Right atrium auricular region (tissue), 2 donors: Measurements from ENCODE around the gene AFTPH. TPM values are rescaled to one million over a fixed set of nuclear protein-coding genes. Genes with fewer than 3 reads are reported as not detected.

Experiments
- DNase-seq: peaks from one replicate; pipeline ENCODE4 v3.0.0-alpha.2; 2019; ENCODE audit warnings: low spot score
- H3K27ac ChIP-seq, 2 donors: fragments of 200-600 bp; sonication (generic); 1 replicate in 1 of 2; 2 replicates in 1 of 2; pipeline ENCODE4 v1.5.1; 2016 to 2019
- H3K27me3 ChIP-seq, 2 donors: fragments of 200-600 bp; sonication (generic); one replicate each; pipeline versions ENCODE4 v1.5.1 to v1.6.0; 2017 to 2019
- H3K36me3 ChIP-seq: fragments of 200-600 bp; sonication (generic); one replicate; pipeline ENCODE4 v1.5.1; 2016
- H3K4me1 ChIP-seq, 2 donors: fragments of 200-600 bp; sonication (generic); one replicate each; pipeline versions ENCODE4 v1.5.1 to v1.6.0; 2017 to 2019
- H3K4me3 ChIP-seq, 2 donors: fragments of 200-600 bp; sonication (generic); 1 replicate in 1 of 2; 2 replicates in 1 of 2; pipeline ENCODE4 v1.5.1; 2017 to 2019; ENCODE audit warnings: mild to moderate bottlenecking in 1 of 2, moderate library complexity in 1 of 2
- H3K9me3 ChIP-seq, 2 donors: fragments of 200-600 bp; sonication (generic); one replicate each; pipeline ENCODE4 v1.5.1; 2019
- total RNA-seq, 2 donors: library from RNA; depleted of rRNA; stranded (reverse); fragments of >200 nt; gene quantifications; one replicate each; pipeline ENCODE4 v1.1.0, GENCODE V29; 2016
- TF ChIP-seq, protein P1 (sequence below), 2 donors: fragments of 200-600 bp; sonication (generic); IDR thresholded peaks; one replicate each; pipeline ENCODE4 v1.5.1; 2019; ENCODE audit warnings: antibody characterized with exemption in 2 of 2

Gene AFTPH
- total RNA-seq, 2 donors from 2014 or later: 14.5 to 17.4 TPM

DNA sequence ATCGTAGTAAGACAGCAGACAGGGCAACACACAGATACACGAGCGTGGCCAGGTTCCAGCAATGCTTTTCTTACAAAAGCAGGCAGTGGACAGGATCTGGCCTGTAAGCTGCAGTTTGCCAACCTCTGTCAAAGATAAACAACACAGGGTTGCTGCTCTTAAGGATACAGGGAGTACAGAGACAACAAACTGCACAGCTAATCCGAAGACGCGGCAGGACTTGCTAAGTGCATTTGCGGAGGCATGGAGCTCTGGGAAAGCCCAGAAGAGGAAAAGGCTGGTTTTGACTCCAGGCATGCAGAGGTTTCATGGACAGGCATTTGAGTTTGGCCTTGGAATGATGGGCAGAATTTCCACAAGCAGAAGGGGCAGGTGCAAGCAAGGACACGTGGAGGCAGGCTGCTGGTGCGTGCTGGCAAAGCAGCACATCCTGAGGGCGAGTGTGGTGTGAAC lies 105.2 kb downstream of the AFTPH start:
- no peaks in the 10 kb centered on the region for H3K27me3 ChIP-seq
- H3K4me3 ChIP-seq: no peak overlapping the region
- peak; percentile 50 for DNase-seq
- TF ChIP-seq, protein P1, sequence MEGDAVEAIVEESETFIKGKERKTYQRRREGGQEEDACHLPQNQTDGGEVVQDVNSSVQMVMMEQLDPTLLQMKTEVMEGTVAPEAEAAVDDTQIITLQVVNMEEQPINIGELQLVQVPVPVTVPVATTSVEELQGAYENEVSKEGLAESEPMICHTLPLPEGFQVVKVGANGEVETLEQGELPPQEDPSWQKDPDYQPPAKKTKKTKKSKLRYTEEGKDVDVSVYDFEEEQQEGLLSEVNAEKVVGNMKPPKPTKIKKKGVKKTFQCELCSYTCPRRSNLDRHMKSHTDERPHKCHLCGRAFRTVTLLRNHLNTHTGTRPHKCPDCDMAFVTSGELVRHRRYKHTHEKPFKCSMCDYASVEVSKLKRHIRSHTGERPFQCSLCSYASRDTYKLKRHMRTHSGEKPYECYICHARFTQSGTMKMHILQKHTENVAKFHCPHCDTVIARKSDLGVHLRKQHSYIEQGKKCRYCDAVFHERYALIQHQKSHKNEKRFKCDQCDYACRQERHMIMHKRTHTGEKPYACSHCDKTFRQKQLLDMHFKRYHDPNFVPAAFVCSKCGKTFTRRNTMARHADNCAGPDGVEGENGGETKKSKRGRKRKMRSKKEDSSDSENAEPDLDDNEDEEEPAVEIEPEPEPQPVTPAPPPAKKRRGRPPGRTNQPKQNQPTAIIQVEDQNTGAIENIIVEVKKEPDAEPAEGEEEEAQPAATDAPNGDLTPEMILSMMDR (IDR thresholded peaks at IDR 0.05): no peak
- H3K36me3 ChIP-seq: peaks cover 11% of the 10 kb centered on the region
- H3K9me3 ChIP-seq: no peaks in the 10 kb centered on the region
- no peaks in the 10 kb centered on the region for H3K4me1 ChIP-seq
- no peak overlapping the region for H3K27ac ChIP-seq

DNA sequence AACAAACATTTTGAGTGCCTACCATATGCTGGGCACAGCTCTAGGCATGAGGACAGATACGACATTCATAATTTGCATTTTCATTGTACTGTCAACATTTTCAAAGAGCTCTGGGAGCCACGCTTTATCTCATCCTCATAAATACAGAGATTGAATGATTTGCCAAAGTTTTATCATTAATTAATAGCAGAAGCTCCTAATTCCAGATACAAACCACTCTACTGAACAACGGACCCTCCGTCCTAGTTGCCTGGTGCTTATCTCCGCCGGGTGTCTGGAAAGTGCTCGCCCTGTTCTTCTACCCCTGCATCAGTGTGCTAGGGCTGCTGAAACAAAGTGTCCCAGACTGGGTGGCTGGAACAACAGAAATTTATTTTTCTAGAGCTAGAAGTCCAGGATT lies 105.7 kb downstream of the AFTPH start:
- Histone ChIP-seq H3K9me3 (no peaks in the 10 kb centered on the region), H3K36me3 (peaks cover 16% of the 10 kb centered on the region), H3K4me3 (no peak overlapping the region), H3K27ac (no peak overlapping the region), H3K4me1 (no peaks in the 10 kb centered on the region), H3K27me3 (no peaks in the 10 kb centered on the region)
- TF ChIP-seq, protein P1 (IDR thresholded peaks at IDR 0.05): no peak
- no peak for DNase-seq

DNA sequence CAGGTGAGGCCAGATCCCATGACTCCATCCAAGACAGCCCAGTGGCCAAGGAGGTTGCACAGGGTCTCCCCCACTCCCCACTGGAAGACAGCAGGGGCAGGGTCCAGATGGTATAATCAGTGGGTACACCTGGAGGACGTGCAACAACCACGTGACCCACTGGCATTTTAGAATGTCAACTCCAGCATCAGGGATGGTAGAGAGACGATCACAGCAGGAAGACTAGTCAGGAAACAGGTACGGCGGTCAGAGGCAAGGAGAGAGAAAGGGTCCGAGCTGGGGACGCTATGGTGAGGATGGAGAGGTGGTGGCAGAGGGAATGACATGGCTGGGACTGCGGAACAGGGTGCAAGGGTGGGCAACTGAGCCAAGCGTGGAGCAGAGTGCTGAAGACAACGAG lies 106.6 kb downstream of the AFTPH start:
- Histone ChIP-seq H3K4me1 (no peaks in the 10 kb centered on the region), H3K27me3 (no peaks in the 10 kb centered on the region), H3K4me3 (no peak overlapping the region), H3K9me3 (no peaks in the 10 kb centered on the region), H3K27ac (no peak overlapping the region), H3K36me3 (peaks cover 25% of the 10 kb centered on the region)
- TF ChIP-seq, protein P1 (IDR thresholded peaks at IDR 0.05): no peak
- DNase-seq: peak; percentile 36

DNA sequence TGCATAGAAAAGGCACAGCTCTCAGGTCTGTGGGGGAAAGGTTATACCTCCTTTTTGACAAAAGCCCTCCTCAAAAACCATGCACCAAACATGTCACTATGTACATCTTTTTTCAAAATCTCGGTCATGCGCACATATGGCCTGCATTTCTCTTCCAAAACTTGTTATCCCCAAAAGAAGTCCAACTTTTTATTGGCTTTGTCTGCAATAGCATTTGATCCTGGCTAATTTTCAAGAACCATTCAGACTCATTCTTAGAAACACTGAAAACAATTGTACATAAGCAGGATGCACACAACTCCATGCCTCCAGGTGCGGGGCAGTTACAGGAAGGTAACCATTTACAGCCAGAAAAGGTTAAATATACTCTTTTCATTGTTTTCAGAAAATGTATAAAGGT lies 107.6 kb downstream of the AFTPH start:
- TF ChIP-seq, protein P1 (IDR thresholded peaks at IDR 0.05): no peak
- DNase-seq: no peak
- Histone ChIP-seq H3K27me3 (no peaks in the 10 kb centered on the region), H3K4me1 (peaks cover 0 to 5% of the 10 kb centered on the region in 2 donors), H3K27ac (no peak overlapping the region), H3K36me3 (peaks cover 35% of the 10 kb centered on the region), H3K9me3 (no peaks in the 10 kb centered on the region), H3K4me3 (no peak overlapping the region)

DNA sequence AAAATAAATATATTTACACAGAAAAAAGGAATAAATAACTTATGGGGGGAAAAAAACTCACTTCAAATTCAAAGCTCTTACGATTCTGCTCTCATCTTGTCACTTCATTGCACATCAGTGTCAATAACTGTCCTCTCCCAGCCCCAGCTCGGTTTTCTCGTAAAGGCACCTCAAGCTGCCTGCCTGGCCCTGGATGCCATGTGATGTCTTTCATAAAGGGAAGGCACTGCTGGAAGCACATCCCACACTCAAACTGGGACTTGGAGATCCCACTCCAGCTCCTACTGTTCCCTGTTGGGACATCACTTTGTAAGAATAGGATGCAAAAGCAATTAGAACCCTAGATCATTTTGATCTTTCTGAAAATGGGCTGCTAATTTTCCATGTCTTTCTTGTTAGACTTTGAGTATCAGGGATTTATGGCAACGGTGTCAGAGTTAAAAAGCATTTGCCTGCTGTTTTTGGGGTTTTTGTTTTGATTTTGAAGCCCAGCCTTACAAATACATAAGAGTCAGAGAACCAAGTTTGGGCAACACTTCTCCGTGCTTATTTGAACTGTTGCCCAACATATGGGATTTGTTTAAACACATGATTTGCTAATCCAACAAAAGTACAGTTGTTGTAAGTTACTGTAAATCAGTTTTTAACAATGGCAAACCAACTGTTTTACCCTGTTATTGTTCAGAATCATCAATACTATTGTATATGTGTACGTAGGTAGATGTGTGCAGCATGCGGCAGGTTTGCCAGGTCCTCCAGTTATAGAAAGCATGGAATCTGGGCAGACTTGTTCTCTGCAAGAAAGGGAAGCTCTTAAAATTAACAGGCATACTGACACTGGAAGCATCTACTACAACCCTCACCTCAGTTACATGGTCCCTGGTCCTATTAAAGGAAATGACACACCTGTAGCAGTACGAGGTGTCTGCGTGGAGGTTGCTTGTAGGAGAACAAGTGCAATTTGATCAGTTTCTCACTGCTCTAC lies 109.0 kb downstream of the AFTPH start:
- Histone ChIP-seq H3K4me3 (no peak overlapping the region), H3K27me3 (no peaks in the 10 kb centered on the region), H3K27ac (no peak overlapping the region), H3K36me3 (peaks cover 36% of the 10 kb centered on the region), H3K4me1 (peaks cover 0 to 18% of the 10 kb centered on the region in 2 donors), H3K9me3 (no peaks in the 10 kb centered on the region)
- no peak for DNase-seq
- TF ChIP-seq, protein P1 (IDR thresholded peaks at IDR 0.05): no peak
